ENCODE data around the gene SLC7A8. TPM values are rescaled to one million over a fixed set of nuclear protein-coding genes. Genes with fewer than 3 reads are reported as not detected.

The SLC7A8 gene
- total and polyA plus RNA-seq, 10 of the 15 experiments (the other 5 are each of a cell fraction or from before 2014, with no cell fraction given), result 0.06 to 0.28 (median 0.21) TPM; not detected in 7

DNA sequence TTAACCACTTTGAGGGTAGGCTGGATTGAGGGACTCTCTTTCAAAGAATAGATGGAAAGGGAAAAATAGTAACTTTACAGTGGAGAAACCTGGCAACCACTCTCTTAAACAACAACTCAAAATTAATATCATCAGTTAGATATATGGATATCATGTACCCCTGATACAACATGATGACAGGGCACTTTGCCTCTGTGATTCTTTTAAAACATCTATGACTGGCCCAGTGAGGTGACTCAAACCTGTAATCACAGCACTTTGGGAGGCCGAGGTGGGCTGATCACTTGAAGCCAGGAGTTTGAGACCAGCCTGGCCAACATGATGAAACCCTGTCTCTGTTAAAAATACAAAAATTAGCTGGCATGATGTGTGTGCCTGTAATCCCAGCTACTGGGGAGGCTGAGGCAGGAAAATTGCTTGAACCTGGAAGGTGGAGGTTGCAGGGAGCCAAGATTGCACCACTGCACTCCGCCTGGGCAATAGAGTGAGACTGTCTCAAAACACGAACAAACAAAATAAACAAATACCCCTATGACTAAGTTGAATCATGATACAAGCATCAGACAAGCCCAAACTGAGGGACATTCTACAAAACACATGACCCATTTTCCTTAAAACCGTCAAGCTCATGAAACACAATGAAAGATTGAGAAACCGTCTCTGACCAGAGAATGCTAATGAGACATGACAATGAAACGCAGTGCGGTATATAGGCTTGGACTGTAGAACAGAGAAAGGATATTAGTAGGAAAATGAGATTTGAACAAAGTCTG, 26.4 kb upstream of the SLC7A8 start:
- Histone ChIP-seq H3K79me2 (ENCODE audit: control insufficient read depth, insufficient read depth, low read length) (no peaks in the 10 kb centered on the region), H3K4me3 (no peak overlapping the region), H3K4me1 (ENCODE audit: control insufficient read depth, insufficient read depth, low read length) (no peaks in the 10 kb centered on the region), H3K36me3 (ENCODE audit: control insufficient read depth in 2 of 2, insufficient read depth in 2 of 2, low read length in 1 of 2) (no peaks in the 10 kb centered on the region), H3K9me3 (replicated peaks; ENCODE audit: control insufficient read depth, insufficient read depth, low read length) (no peaks in the 10 kb centered on the region), H3K4me2 (ENCODE audit: control insufficient read depth, insufficient read depth) (no peak overlapping the region), H3K27ac (ENCODE audit: control insufficient read depth, insufficient read depth) (no peak overlapping the region), H3K9ac (ENCODE audit: control insufficient read depth, insufficient read depth, low read length) (no peak overlapping the region), H3K27me3 (replicated peaks in 1 of 2; ENCODE audit: control insufficient read depth in 2 of 2, insufficient read depth in 2 of 2, low read length in 1 of 2) (no peaks in the 10 kb centered on the region), H4K20me1 (ENCODE audit: control insufficient read depth, insufficient read depth) (no peaks in the 10 kb centered on the region), H2AFZ (ENCODE audit: control insufficient read depth, low read depth, low read length) (no peak overlapping the region)
- BruUV-seq (replicated peaks), result no TSS peak
- in situ Hi-C loops (cut with MboI) (no loop called here), intact Hi-C loops (cut with micrococcal nuclease; ENCODE audit: unreplicated experiment) (no loop called here)
- ChIA-PET RAD21 (ENCODE audit: unreplicated experiment) (no interaction called here), POLR2A (no interaction called here), CTCF (no interaction called here), SMC1A (ENCODE audit: uncharacterized antibody, unreplicated experiment) (no interaction called here)
- DNase-seq (ENCODE audit: low read depth, low spot score) (no peak), FAIRE-seq (no peak), ATAC-seq (no peak)
- WGBS (ENCODE audit: insufficient coverage, insufficient replicate concordance, low lambda C conversion rate, missing lambda C conversion rate), result 53% methylated on average over 7 of the region's 7 CpGs
- no peak for TF ChIP-seq SIN3A (IDR thresholded peaks at IDR 0.05; ENCODE audit: low read depth, low read length)
- TF ChIP-seq E2F8 (IDR thresholded peaks at IDR 0.05; ENCODE audit: low read depth, partially characterized antibody), result no peak
- TF ChIP-seq KLF5 (IDR thresholded peaks at IDR 0.05; ENCODE audit: partially characterized antibody), result no peak
- TF ChIP-seq KDM1A (IDR thresholded peaks at IDR 0.05; ENCODE audit: borderline replicate concordance), result no peak
- no peak for TF ChIP-seq ZBED1 (IDR thresholded peaks at IDR 0.05; ENCODE audit: borderline replicate concordance)
- no peak for TF ChIP-seq SUZ12 (IDR thresholded peaks at IDR 0.05; ENCODE audit: unreplicated experiment)
- TF ChIP-seq, protein P1, sequence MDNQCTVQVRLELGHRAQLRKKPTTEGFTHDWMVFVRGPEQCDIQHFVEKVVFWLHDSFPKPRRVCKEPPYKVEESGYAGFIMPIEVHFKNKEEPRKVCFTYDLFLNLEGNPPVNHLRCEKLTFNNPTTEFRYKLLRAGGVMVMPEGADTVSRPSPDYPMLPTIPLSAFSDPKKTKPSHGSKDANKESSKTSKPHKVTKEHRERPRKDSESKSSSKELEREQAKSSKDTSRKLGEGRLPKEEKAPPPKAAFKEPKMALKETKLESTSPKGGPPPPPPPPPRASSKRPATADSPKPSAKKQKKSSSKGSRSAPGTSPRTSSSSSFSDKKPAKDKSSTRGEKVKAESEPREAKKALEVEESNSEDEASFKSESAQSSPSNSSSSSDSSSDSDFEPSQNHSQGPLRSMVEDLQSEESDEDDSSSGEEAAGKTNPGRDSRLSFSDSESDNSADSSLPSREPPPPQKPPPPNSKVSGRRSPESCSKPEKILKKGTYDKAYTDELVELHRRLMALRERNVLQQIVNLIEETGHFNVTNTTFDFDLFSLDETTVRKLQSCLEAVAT (IDR thresholded peaks at IDR 0.05), result no peak
- no peak for TF ChIP-seq TAF1 (IDR thresholded peaks at IDR 0.05; ENCODE audit: borderline replicate concordance, low read depth, low read length)
- no peak for TF ChIP-seq ETV6 (conservative IDR thresholded peaks at IDR 0.05 in 1 of 2, IDR thresholded peaks at IDR 0.05 in 1 of 2; ENCODE audit: borderline replicate concordance in 1 of 2, low read depth in 1 of 2)
- no peak for TF ChIP-seq BRCA1 (IDR thresholded peaks at IDR 0.05; ENCODE audit: low read depth, low read length)
- TF ChIP-seq NFYA (IDR thresholded peaks at IDR 0.05; ENCODE audit: borderline replicate concordance, low read depth, low read length), result no peak

Measured in GM12878 (cell line).